Hepatocyte (in vitro differentiated cells): Measurements from ENCODE around the gene TFDP3.

ENCODE experiments used
- CTCF ChIP-seq: fragments of 200-600 bp; sonication (generic); IDR thresholded peaks from 2 replicates; pipeline ENCODE4 v1.5.1; 2016; ENCODE audit warnings: antibody characterized with exemption, mild to moderate bottlenecking; ENCODE audit not compliant: poor library complexity
- EZH2 ChIP-seq: fragments of 200-600 bp; sonication (generic); IDR thresholded peaks from 2 replicates; pipeline ENCODE4 v1.6.1; 2016; ENCODE audit warnings: antibody characterized with exemption, mild to moderate bottlenecking, borderline replicate concordance

DNA sequence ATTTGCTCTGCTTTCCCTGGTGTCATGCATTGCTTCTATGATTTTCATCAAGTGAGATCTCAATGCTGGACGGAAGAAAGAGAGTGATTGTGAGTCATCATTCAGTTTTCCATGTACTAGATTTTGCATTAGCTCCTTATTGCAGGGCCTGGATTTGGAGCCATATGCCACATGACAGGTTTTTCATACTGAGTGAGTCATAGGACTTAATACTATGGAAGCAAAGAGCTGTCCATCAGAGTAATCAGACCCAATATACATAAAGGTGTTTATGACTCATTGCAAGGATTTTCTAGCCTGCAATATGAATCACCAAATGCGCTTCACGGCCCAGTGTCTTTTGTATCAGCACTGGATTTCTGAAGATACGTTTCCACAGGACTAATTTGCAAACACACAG lies 11.2 kb upstream of the TFDP3 start:
- no peak for TF ChIP-seq EZH2
- no peak for TF ChIP-seq CTCF
